ENCODE results near the gene PIAS3. TPM values are rescaled to one million over a fixed set of nuclear protein-coding genes. Genes with fewer than 3 reads are reported as not detected.
"Not testable (repeated sequence)": the region's sequence is repeated elsewhere in the genome, so short reads cannot be mapped to it uniquely, and the experiment has no call there.

Gene PIAS3
- total RNA-seq, 3 donors from 2014 or later: 11.6 to 26.6 (median 14.8) TPM

DNA sequence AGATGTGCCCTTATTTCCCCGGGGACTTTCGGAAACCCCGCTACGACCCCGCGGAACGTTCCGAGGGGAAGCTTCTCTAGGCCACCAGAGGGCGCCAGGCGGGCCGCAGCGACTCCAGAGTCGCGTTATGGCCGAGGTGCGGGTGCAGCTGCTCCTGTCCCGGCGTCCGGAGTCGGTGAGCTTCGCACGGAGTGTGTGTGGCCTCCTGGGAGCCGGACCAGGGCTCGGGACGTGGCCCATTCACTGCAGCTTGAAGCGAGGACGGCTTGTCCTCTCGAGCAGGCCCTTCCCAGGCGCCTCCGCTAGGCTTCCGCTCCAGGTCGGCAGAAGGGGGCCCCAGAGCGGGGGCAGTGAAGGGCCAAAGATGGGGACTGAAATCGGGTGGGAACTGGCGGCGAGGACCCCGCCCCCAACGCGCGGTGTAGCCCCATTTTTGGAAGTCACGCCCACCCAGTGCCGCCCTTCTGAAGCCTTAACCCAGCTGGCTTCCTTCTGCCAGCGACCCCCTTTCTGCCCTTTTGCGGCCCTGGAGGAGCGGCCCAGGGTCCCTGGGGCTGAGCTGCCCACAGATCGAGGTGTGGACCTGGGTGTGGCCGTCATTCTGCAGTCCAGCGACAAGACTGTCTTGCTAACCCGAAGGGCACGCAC lies 13.2 kb downstream of the PIAS3 start, which contains the start of gene NUDT17:
NUDT17 (plus strand) TSS at position 117 of the 648 bp plus-strand sequence; CDS start at position 128, 11 bp downstream.
- H3K4me3 ChIP-seq: no peak within 1 kb of the TSS
- no peaks in the 10 kb centered on the region for H3K36me3 ChIP-seq (ENCODE audit: low read depth)
- ATAC-seq (peak; percentile 93), DNase-seq (peak; percentile 82 to 87 (median 83))
- intact Hi-C loops (cut with DNase I, micrococcal nuclease): loop anchor here in 1 of 2 donors (5.0 kb wide), 1 partner anchor 167 kb away; no protein-coding TSS in a partner anchor
- peaks cover 6% of the 10 kb centered on the region for H3K4me1 ChIP-seq (ENCODE audit: low read depth)
- TF ChIP-seq, protein P1, sequence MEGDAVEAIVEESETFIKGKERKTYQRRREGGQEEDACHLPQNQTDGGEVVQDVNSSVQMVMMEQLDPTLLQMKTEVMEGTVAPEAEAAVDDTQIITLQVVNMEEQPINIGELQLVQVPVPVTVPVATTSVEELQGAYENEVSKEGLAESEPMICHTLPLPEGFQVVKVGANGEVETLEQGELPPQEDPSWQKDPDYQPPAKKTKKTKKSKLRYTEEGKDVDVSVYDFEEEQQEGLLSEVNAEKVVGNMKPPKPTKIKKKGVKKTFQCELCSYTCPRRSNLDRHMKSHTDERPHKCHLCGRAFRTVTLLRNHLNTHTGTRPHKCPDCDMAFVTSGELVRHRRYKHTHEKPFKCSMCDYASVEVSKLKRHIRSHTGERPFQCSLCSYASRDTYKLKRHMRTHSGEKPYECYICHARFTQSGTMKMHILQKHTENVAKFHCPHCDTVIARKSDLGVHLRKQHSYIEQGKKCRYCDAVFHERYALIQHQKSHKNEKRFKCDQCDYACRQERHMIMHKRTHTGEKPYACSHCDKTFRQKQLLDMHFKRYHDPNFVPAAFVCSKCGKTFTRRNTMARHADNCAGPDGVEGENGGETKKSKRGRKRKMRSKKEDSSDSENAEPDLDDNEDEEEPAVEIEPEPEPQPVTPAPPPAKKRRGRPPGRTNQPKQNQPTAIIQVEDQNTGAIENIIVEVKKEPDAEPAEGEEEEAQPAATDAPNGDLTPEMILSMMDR (IDR thresholded peaks at IDR 0.05): peak; percentile 94
- H3K9me3 ChIP-seq: no peaks in the 10 kb centered on the region

DNA sequence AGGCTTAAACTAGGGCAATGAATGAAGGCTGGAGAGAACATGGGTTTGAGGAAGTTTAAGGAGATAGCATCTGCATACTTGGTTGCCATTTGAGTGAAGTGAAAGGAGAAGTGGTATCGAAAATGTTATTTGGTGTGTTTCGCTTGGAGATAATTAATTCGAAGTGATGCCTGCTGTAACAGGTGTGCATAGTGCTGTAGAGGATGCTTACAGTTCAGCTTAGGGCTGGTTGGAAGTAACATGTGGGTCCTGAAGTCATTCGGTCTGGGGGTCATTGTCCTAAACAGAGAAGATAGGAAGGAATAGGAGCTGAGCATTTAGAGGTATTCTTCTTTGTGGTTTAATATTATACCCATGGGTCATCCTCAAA lies 13.8 kb downstream of the PIAS3 start:
- Histone ChIP-seq H3K9me3 (no peaks in the 10 kb centered on the region), H3K36me3 (ENCODE audit: low read depth) (peaks cover 1% of the 10 kb centered on the region), H3K4me1 (ENCODE audit: low read depth) (peaks cover 6% of the 10 kb centered on the region), H3K4me3 (no peak overlapping the region)
- intact Hi-C loops (cut with DNase I, micrococcal nuclease): loop anchor here in 1 of 2 donors (5.0 kb wide), 1 partner anchor 167 kb away; no protein-coding TSS in a partner anchor
- TF ChIP-seq, protein P1 (IDR thresholded peaks at IDR 0.05): no peak
- DNase-seq (no peak), ATAC-seq (peak; percentile 52)

- DNase-seq (no peak), ATAC-seq (no peak)
- no peak overlapping the region for H3K4me3 ChIP-seq
- H3K4me1 ChIP-seq (ENCODE audit: low read depth): peaks cover 6% of the 10 kb centered on the region
- TF ChIP-seq, protein P1 (IDR thresholded peaks at IDR 0.05): no peak
- intact Hi-C loops (cut with DNase I, micrococcal nuclease): no loop called here
- H3K9me3 ChIP-seq: no peaks in the 10 kb centered on the region
- peaks cover 11% of the 10 kb centered on the region for H3K36me3 ChIP-seq (ENCODE audit: low read depth)
These were observed 15.8 kb downstream of the PIAS3 start for GRCh38 chr1:145843031-145843430.

DNA sequence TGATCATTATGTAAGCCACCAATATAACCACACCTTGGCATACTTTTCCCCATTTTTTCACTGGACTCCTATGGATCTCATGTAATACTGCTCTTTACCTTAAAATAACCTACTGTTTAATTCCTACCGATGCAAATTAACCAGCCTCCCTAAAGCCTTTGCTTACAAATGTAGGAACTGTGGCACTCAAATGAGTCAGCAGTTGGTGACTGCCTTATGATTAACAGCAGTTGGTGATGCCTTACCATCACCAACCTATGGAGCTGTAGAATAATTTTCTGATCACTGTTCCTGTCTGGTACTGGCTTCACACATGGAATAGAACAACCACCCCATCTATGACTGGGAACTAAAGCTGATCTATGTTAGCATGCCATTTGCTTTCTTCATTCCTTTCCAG lies 21.2 kb downstream of the PIAS3 start:
- no peaks in the 10 kb centered on the region for H3K4me1 ChIP-seq (ENCODE audit: low read depth)
- no peak overlapping the region for H3K4me3 ChIP-seq
- no peak for ATAC-seq
- H3K9me3 ChIP-seq: no peaks in the 10 kb centered on the region
- intact Hi-C loops (cut with DNase I, micrococcal nuclease): no loop called here
- TF ChIP-seq, protein P1 (IDR thresholded peaks at IDR 0.05): no peak
- no peak for DNase-seq
- H3K36me3 ChIP-seq (ENCODE audit: low read depth): peaks cover 12% of the 10 kb centered on the region

DNA sequence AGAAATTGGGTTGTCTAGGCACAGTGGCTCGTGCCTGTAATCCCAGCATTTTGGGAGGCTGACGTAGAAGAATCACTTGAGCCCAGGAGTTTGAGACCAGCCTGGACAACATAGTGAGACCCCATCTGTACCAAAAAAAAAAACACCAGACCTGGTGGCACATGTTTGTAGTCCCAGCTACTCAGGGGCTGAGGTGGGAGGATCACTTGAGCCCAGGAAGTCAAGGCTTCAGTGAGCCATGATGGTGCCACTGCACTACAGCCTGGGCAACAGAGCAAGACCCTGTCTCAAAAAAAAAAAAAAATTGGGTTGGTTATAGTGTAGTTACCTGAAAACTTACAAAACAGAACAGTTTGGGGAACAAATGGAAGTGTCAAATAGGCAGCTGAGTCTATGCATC lies 28.1 kb downstream of the PIAS3 start:
- H3K4me3 ChIP-seq; intact Hi-C loops (cut with DNase I, micrococcal nuclease); H3K4me1 ChIP-seq (ENCODE audit: low read depth); H3K9me3 ChIP-seq; ATAC-seq; DNase-seq; H3K36me3 ChIP-seq (ENCODE audit: low read depth): not testable (repeated sequence)

DNA sequence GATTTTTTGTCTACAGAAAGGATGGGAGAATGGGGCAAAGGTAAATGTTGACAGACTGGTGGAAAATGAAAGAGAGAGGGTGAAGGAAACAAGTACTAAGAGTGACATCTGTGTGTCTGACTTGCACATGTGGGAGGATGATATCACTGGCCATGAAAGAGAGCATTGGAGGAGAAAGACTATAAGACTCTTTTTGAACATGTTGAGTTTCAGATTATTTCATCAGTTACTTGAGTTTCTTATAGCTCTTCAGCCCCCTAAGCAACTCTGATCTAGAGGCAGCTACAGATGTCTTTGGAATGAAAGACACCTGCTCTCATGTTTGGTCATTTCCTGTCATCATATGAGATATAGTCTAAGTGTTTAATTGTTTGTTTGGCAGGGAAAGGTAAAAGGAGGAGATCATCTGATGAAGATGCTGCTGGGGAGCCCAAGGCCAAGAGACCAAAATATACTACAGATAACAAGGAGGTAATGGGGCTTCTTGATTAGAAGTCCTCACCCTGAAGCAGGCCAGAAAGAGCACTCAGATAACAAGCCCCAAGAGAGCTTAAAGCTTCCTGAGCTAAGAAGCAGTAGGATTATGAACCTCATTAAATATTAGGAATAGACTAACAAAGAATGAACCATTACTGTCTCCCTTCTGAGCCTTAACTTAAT lies 30.4 kb downstream of the PIAS3 start:
- ATAC-seq (no peak), DNase-seq (no peak)
- Histone ChIP-seq H3K4me1 (ENCODE audit: low read depth) (peaks cover 6% of the 10 kb centered on the region), H3K9me3 (no peaks in the 10 kb centered on the region), H3K4me3 (no peak overlapping the region), H3K36me3 (ENCODE audit: low read depth) (peaks cover 5% of the 10 kb centered on the region)
- TF ChIP-seq, protein P1 (IDR thresholded peaks at IDR 0.05): no peak
- intact Hi-C loops (cut with DNase I, micrococcal nuclease): no loop called here
